ENCODE results near the gene BCL7C.
A peak's percentile ranks its signal among the peaks of the same experiment; 100 is the strongest.
"Not testable (repeated sequence)": the region's sequence is repeated elsewhere in the genome, so short reads cannot be mapped to it uniquely, and the experiment has no call there.

The BCL7C gene

DNA sequence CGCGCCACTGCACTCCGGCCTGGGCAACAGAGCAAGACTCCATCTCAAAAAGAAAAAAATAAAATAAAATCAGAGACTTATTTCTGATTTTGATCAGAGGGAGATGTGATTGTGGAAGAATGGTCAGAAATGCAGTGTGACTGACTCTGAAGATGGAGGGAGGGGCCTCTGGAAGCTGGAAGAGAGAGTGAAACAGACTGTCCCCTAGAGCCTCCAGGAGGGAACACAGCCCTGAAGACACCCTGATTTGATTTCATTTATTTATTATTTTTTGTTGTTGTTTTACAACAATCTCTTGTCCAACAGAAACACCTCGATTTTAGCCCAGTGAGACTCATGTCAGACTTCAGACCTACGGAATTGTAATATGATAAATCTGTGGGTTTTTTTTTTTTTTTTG is 26.1 kb downstream of the BCL7C start:
- Histone ChIP-seq H3K4me3 (ENCODE audit: low read length) (no peak overlapping the region), H4K20me1 (ENCODE audit: control insufficient read depth, insufficient read depth, low read depth, low read length) (no peaks in the 10 kb centered on the region), H3K4me1 (ENCODE audit: control insufficient read depth, low read length) (peaks cover 10% of the 10 kb centered on the region), H3K27ac (ENCODE audit: low read depth, low read length) (no peak overlapping the region), H3F3A (ENCODE audit: control insufficient read depth, insufficient read depth) (no peaks in the 10 kb centered on the region), H3K79me2 (ENCODE audit: control insufficient read depth, low read length) (no peaks in the 10 kb centered on the region), H3K27me3 (ENCODE audit: control insufficient read depth, low read length) (no peaks in the 10 kb centered on the region), H3K4me2 (ENCODE audit: low read length) (no peak overlapping the region), H3K36me3 (ENCODE audit: control insufficient read depth, low read length) (peaks cover 4% of the 10 kb centered on the region), H3K9me2 (replicated peaks; ENCODE audit: control insufficient read depth, low read length) (no peaks in the 10 kb centered on the region), H3K9me3 (ENCODE audit: control insufficient read depth, insufficient read depth, low read length) (no peaks in the 10 kb centered on the region)
- TF ChIP-seq, protein P1, sequence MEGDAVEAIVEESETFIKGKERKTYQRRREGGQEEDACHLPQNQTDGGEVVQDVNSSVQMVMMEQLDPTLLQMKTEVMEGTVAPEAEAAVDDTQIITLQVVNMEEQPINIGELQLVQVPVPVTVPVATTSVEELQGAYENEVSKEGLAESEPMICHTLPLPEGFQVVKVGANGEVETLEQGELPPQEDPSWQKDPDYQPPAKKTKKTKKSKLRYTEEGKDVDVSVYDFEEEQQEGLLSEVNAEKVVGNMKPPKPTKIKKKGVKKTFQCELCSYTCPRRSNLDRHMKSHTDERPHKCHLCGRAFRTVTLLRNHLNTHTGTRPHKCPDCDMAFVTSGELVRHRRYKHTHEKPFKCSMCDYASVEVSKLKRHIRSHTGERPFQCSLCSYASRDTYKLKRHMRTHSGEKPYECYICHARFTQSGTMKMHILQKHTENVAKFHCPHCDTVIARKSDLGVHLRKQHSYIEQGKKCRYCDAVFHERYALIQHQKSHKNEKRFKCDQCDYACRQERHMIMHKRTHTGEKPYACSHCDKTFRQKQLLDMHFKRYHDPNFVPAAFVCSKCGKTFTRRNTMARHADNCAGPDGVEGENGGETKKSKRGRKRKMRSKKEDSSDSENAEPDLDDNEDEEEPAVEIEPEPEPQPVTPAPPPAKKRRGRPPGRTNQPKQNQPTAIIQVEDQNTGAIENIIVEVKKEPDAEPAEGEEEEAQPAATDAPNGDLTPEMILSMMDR (IDR thresholded peaks at IDR 0.05; ENCODE audit: low read depth, low read length, poor library complexity, severe bottlenecking) = peak; percentile 18
- no peak for TF ChIP-seq EZH2phosphoT487 (IDR thresholded peaks at IDR 0.05; ENCODE audit: borderline replicate concordance, low read length)

DNA sequence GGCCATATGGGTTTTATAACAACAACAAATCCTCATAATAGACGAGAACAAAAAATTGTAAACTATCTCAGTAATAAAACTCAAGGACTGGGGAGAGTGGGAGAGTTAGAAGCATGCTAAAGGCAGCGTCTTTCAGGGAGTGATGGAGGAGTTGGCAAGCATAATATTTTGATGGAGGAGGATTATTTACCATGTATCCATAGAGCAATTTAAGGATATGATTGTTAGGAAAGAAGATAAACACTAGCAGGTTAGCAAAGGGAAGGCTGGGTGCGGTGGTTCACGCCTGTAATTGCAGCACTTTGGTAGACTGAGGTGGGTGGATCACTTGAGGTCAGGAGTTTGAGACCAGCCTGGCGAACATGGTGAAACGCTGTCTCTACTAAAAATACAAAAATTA is 27.8 kb downstream of the BCL7C start:
- H3K36me3 ChIP-seq (ENCODE audit: control insufficient read depth, low read length) = no peaks in the 10 kb centered on the region
- H3K27me3 ChIP-seq (ENCODE audit: control insufficient read depth, low read length) = no peaks in the 10 kb centered on the region
- H3K4me1 ChIP-seq (ENCODE audit: control insufficient read depth, low read length) = peaks cover 10% of the 10 kb centered on the region
- H4K20me1 ChIP-seq (ENCODE audit: control insufficient read depth, insufficient read depth, low read depth, low read length) = no peaks in the 10 kb centered on the region
- H3K4me2 ChIP-seq (ENCODE audit: low read length) = no peak overlapping the region
- no peaks in the 10 kb centered on the region for H3F3A ChIP-seq (ENCODE audit: control insufficient read depth, insufficient read depth)
- TF ChIP-seq EZH2phosphoT487 (IDR thresholded peaks at IDR 0.05; ENCODE audit: borderline replicate concordance, low read length) = no peak
- TF ChIP-seq, protein P1 (IDR thresholded peaks at IDR 0.05; ENCODE audit: low read depth, low read length, poor library complexity, severe bottlenecking) = no peak
- no peaks in the 10 kb centered on the region for H3K79me2 ChIP-seq (ENCODE audit: control insufficient read depth, low read length)
- H3K9me3 ChIP-seq (ENCODE audit: control insufficient read depth, insufficient read depth, low read length) = no peaks in the 10 kb centered on the region
- no peak overlapping the region for H3K27ac ChIP-seq (ENCODE audit: low read depth, low read length)
- H3K9me2 ChIP-seq (replicated peaks; ENCODE audit: control insufficient read depth, low read length) = no peaks in the 10 kb centered on the region
- no peak overlapping the region for H3K4me3 ChIP-seq (ENCODE audit: low read length)

DNA sequence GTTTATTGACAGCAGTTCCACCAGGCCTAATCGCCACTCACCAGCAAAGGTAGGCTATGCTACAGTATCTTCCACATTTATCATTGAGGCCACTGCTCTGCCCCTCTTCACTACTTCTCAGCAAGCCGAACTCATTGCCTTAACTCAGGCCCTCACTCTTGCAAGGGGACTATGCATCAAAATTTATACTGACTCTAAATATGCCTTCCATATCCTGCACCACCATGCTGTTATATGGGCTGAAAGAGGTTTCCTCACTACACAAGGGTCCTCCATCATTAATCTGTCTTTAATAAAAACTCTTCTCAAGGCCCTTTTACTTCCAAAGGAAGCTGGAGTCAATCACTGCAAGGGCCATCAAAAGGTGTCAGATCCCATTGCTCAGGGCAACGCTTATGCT is 30.7 kb downstream of the BCL7C start:
- not testable (repeated sequence) for H3K27me3 ChIP-seq (ENCODE audit: control insufficient read depth, low read length); H3F3A ChIP-seq (ENCODE audit: control insufficient read depth, insufficient read depth); H3K79me2 ChIP-seq (ENCODE audit: control insufficient read depth, low read length); H3K9me2 ChIP-seq (replicated peaks; ENCODE audit: control insufficient read depth, low read length); H4K20me1 ChIP-seq (ENCODE audit: control insufficient read depth, insufficient read depth, low read depth, low read length); H3K4me2 ChIP-seq (ENCODE audit: low read length); H3K27ac ChIP-seq (ENCODE audit: low read depth, low read length); H3K9me3 ChIP-seq (ENCODE audit: control insufficient read depth, insufficient read depth, low read length); H3K36me3 ChIP-seq (ENCODE audit: control insufficient read depth, low read length); H3K4me3 ChIP-seq (ENCODE audit: low read length)
- H3K4me1 ChIP-seq (ENCODE audit: control insufficient read depth, low read length) = peaks cover 10% of the 10 kb centered on the region

DNA sequence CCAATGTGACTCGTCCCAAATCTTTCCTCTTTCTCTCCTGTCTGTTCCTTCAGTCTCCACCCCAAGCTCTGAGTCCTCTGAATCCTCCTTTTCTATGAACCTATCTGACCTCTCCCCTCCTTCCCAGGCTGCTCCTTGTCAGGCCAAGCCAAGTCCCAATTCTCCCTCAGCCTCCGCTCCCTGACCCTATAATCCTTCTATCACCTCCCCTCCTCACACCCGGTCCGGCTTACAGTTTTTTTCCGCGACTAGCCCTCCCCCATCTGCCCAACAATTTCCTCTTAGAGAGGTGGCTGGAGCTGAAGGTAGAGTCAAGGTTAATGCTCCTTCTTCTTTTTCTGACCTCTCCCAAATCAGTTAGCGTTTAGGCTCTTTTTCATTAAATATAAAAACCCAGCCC is 33.1 kb downstream of the BCL7C start:
- not testable (repeated sequence) for H3K27me3 ChIP-seq (ENCODE audit: control insufficient read depth, low read length); H3K36me3 ChIP-seq (ENCODE audit: control insufficient read depth, low read length); H3K4me2 ChIP-seq (ENCODE audit: low read length); H3K27ac ChIP-seq (ENCODE audit: low read depth, low read length); H3K4me3 ChIP-seq (ENCODE audit: low read length); H4K20me1 ChIP-seq (ENCODE audit: control insufficient read depth, insufficient read depth, low read depth, low read length); H3F3A ChIP-seq (ENCODE audit: control insufficient read depth, insufficient read depth); H3K4me1 ChIP-seq (ENCODE audit: control insufficient read depth, low read length); H3K79me2 ChIP-seq (ENCODE audit: control insufficient read depth, low read length); H3K9me2 ChIP-seq (replicated peaks; ENCODE audit: control insufficient read depth, low read length); H3K9me3 ChIP-seq (ENCODE audit: control insufficient read depth, insufficient read depth, low read length)
